K562 (cell line): ENCODE measurements around the gene PRR15L. TPM values are rescaled to one million over a fixed set of nuclear protein-coding genes. Genes with fewer than 3 reads are reported as not detected.

Source experiments
- ARID3A ChIP-seq: IDR thresholded peaks from 2 replicates; pipeline ENCODE4 v1.6.1; 2012; ENCODE audit warnings: low read depth, low read length, improper control_type of control experiment, borderline replicate concordance
- BACH1 ChIP-seq: fragments of 200-800 bp; sonication (Bioruptor generic); IDR thresholded peaks from 2 replicates; pipeline ENCODE4 v1.6.1; 2016; ENCODE audit warnings: missing genetic modification characterization, missing compliant biosample characterization
- CBFA2T3 ChIP-seq: fragments of 450-650 bp; IDR thresholded peaks from 2 replicates; pipeline ENCODE4 v1.6.1; 2017
- DDX20 ChIP-seq: fragments of 450-650 bp; IDR thresholded peaks from 2 replicates; pipeline ENCODE4 v1.6.1; 2016; ENCODE audit warnings: missing genetic modification characterization, low read depth, mild to moderate bottlenecking, missing compliant biosample characterization, moderate library complexity
- DMBX1 ChIP-seq: fragments of 250-450 bp; sonication (Bioruptor Pico); IDR thresholded peaks from 2 replicates; pipeline ENCODE4 v1.8.0; 2022; ENCODE audit warnings: inconsistent platforms, mild to moderate bottlenecking, moderate library complexity, borderline replicate concordance
- FOSL1 ChIP-seq: fragments of 200-800 bp; sonication (Bioruptor generic); conservative IDR thresholded peaks from 2 replicates; pipeline ENCODE4 v1.6.1; 2016; ENCODE audit warnings: missing genetic modification characterization, missing compliant biosample characterization
- NCOA2 ChIP-seq, 2 experiments: fragments of 450-650 bp; IDR thresholded peaks; 2 replicates each; pipeline ENCODE4 v1.6.1; 2018; ENCODE audit warnings: mild to moderate bottlenecking in 2 of 2, moderate library complexity in 1 of 2; ENCODE audit not compliant: partially characterized antibody in 2 of 2
- NKRF ChIP-seq: fragments of 450-650 bp; IDR thresholded peaks from 2 replicates; pipeline ENCODE4 v1.6.1; 2016; ENCODE audit warnings: borderline replicate concordance
- PCBP1 ChIP-seq: fragments of 200-400 bp; formaldehyde crosslinking; IDR thresholded peaks from 2 replicates; pipeline ENCODE4 v1.6.1; 2018; ENCODE audit warnings: mild to moderate bottlenecking, low read depth, low read length; ENCODE audit not compliant: poor library complexity, severe bottlenecking
- RB1 ChIP-seq: fragments of 450-650 bp; IDR thresholded peaks from 2 replicates; pipeline ENCODE4 v1.6.1; 2017; ENCODE audit warnings: low read depth, mild to moderate bottlenecking
- REST ChIP-seq, 2 experiments: fragments of 450-650 bp; formaldehyde crosslinking in 1 of 2; IDR thresholded peaks; 2 replicates each; pipeline versions ENCODE4 v1.4.0 to v1.6.1; 2014 to 2020; ENCODE audit warnings: mild to moderate bottlenecking in 2 of 2, borderline replicate concordance in 1 of 2, low read depth in 1 of 2
- SNIP1 ChIP-seq: fragments of 450-650 bp; IDR thresholded peaks from 2 replicates; pipeline ENCODE4 v1.7.1; 2017; ENCODE audit warnings: low read depth, mild to moderate bottlenecking
- ZNF124 ChIP-seq: sonication (generic); formaldehyde crosslinking; IDR thresholded peaks from 2 replicates; pipeline ENCODE4 v1.8.1; 2022; ENCODE audit warnings: missing genetic modification reagents
- ZNF224 ChIP-seq: sonication (generic); formaldehyde crosslinking; IDR thresholded peaks from 2 replicates; pipeline ENCODE4 v1.8.0; 2022; ENCODE audit warnings: mild to moderate bottlenecking, missing genetic modification reagents
- ZNF263 ChIP-seq: sonication (generic); formaldehyde crosslinking; IDR thresholded peaks from 2 replicates; pipeline ENCODE4 v1.8.0; 2022; ENCODE audit warnings: mild to moderate bottlenecking, missing genetic modification reagents, borderline replicate concordance
- ZNF586 ChIP-seq: fragments of 450-650 bp; formaldehyde crosslinking; conservative IDR thresholded peaks from 2 replicates; pipeline ENCODE4 v1.4.0; 2020; ENCODE audit warnings: mild to moderate bottlenecking, moderate library complexity
- polyA plus RNA-seq, 8 experiments: library from polyadenylated mRNA; depleted of rRNA in 4 of 8; stranded (reverse) in 5 of 8; unstranded in 3 of 8; fragments of >200 nt; fragmentation: Nextera tagmentation in 2 of 8; fragmentation: Illumina TruSeq in 1 of 8; extraction: Ambion mirVana in 2 of 8; extraction: Trizol in 1 of 8; gene quantifications; 2 replicates each; pipeline versions ENCODE4 v1.2.1 to v1.2.3, GENCODE V29; 2011 to 2014; ENCODE audit warnings: inconsistent platforms in 1 of 8, missing spikeins in 1 of 8
- total RNA-seq, 7 experiments: library from RNA; depleted of rRNA in 6 of 7; stranded (reverse); fragments of >200 nt in 6 of 7; fragmentation: Illumina TruSeq in 2 of 7; extraction: Trizol in 2 of 7; gene quantifications; 2 replicates each; pipeline versions ENCODE4 v1.2.1 to v1.2.3, GENCODE V29; 2011 to 2021; ENCODE audit warnings: low replicate concordance in 1 of 7

The PRR15L gene
- total and polyA plus RNA-seq, 9 of the 15 experiments (the other 6 are each of a cell fraction or from before 2014, with no cell fraction given): 0.03 TPM; not detected in 8

GRCh38 chr17:48002266-48002915 lies 44.7 kb upstream of the PRR15L start (continued):
- TF ChIP-seq REST (IDR thresholded peaks at IDR 0.05; ENCODE audit: borderline replicate concordance) (no peak), REST (CRISPR knock-in tag; IDR thresholded peaks at IDR 0.05; ENCODE audit: low read depth) (no peak), DMBX1 (CRISPR knock-in tag) (no peak), SNIP1 (no peak), DDX20 (no peak), NCOA2 (IDR thresholded peaks at IDR 0.05; ENCODE audit: partially characterized antibody in 2 of 2) (no peak), PCBP1 (no peak), FOSL1 (tag) (peak; percentile 70), NKRF (0 out of 2 replicates have a peak, but pooled peaks have one; percentile 35), ARID3A (no peak), ZNF263 (no peak), ZNF224 (no peak), BACH1 (tag) (peak; percentile 94), RB1 (no peak), CBFA2T3 (no peak), ZNF586 (CRISPR knock-in tag) (no peak), ZNF124 (CRISPR knock-in tag) (no peak)
